Measurements from ENCODE around the gene GLRX3. TPM values are rescaled to one million over a fixed set of nuclear protein-coding genes. Genes with fewer than 3 reads are reported as not detected.

Gene GLRX3
- total RNA-seq, 4 donors from 2014 or later: 42.3 to 103 (median 48.6) TPM

DNA sequence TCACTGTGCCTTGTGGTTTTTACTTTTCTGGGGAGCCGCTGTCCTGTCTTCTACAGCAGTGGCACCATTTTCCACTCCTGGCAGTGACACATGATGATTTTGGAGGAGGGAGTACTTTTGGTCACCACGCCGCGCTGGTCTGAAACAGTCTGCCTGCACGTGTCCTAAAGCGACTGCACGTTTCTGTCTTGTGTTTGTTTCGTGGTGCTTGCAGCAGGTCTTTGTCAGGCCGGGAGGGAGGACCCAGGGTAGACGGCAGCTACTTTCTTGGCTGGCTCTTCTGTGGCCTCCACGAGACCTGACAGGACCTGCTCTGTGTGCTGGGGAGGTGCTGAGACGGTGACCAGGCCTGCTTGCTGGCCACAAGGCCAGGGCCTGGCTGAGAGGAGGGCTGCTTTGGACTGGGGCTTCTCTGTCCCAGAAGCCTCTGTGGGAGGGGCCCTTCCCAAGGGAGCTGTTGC is 82.0 kb downstream of the GLRX3 start:
- Histone ChIP-seq H3K9me3 (no peaks in the 10 kb centered on the region), H3K27me3 (no peaks in the 10 kb centered on the region), H3K4me1 (no peaks in the 10 kb centered on the region), H3K27ac (no peak overlapping the region), H3K36me3 (no peaks in the 10 kb centered on the region), H3K4me3 (no peak overlapping the region)
- TF ChIP-seq EP300 (IDR thresholded peaks at IDR 0.05): no peak
- no peak for TF ChIP-seq POLR2AphosphoS5 (IDR thresholded peaks at IDR 0.05)
- TF ChIP-seq, protein P1, sequence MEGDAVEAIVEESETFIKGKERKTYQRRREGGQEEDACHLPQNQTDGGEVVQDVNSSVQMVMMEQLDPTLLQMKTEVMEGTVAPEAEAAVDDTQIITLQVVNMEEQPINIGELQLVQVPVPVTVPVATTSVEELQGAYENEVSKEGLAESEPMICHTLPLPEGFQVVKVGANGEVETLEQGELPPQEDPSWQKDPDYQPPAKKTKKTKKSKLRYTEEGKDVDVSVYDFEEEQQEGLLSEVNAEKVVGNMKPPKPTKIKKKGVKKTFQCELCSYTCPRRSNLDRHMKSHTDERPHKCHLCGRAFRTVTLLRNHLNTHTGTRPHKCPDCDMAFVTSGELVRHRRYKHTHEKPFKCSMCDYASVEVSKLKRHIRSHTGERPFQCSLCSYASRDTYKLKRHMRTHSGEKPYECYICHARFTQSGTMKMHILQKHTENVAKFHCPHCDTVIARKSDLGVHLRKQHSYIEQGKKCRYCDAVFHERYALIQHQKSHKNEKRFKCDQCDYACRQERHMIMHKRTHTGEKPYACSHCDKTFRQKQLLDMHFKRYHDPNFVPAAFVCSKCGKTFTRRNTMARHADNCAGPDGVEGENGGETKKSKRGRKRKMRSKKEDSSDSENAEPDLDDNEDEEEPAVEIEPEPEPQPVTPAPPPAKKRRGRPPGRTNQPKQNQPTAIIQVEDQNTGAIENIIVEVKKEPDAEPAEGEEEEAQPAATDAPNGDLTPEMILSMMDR (IDR thresholded peaks at IDR 0.05): no peak
- TF ChIP-seq POLR2A (IDR thresholded peaks at IDR 0.05): no peak
- ATAC-seq: no peak
- 92% methylated on average over 2 of the region's 12 CpGs; no CpG with 5 or more reads in 1 of the 2 donors for WGBS, 2 donors (ENCODE audit: low coverage in 1 of 2)

DNA sequence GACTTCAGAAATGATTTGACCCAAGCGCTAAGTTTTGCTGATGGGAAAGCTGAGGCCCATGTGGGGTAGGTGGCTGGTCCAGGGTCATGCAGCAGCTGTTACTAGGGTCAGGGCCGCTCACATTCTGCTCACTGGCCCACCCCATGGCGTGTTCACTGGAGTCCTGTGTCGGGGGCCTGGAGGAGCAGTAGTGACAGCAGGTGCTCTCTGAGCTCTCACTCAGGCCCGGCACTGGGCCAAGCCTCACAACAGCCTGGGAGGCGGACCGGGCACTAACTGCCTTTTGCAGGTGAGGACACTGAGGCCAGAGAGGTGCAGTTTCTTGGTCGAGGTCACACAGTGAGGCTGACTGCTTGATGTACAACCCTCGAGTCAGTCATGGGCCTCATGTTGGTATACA is 82.7 kb downstream of the GLRX3 start:
- H3K4me3 ChIP-seq: no peak overlapping the region
- H3K4me1 ChIP-seq: no peaks in the 10 kb centered on the region
- TF ChIP-seq POLR2AphosphoS5 (IDR thresholded peaks at IDR 0.05) (no peak), POLR2A (IDR thresholded peaks at IDR 0.05) (no peak), EP300 (IDR thresholded peaks at IDR 0.05) (no peak)
- TF ChIP-seq, protein P1 (IDR thresholded peaks at IDR 0.05): no peak
- 100% methylated on average over 1 of the region's 9 CpGs; no CpG with 5 or more reads in 1 of the 2 donors for WGBS, 2 donors (ENCODE audit: low coverage in 1 of 2)
- H3K9me3 ChIP-seq: no peaks in the 10 kb centered on the region
- no peak for ATAC-seq
- no peak overlapping the region for H3K27ac ChIP-seq
- H3K36me3 ChIP-seq: no peaks in the 10 kb centered on the region
- no peaks in the 10 kb centered on the region for H3K27me3 ChIP-seq

DNA sequence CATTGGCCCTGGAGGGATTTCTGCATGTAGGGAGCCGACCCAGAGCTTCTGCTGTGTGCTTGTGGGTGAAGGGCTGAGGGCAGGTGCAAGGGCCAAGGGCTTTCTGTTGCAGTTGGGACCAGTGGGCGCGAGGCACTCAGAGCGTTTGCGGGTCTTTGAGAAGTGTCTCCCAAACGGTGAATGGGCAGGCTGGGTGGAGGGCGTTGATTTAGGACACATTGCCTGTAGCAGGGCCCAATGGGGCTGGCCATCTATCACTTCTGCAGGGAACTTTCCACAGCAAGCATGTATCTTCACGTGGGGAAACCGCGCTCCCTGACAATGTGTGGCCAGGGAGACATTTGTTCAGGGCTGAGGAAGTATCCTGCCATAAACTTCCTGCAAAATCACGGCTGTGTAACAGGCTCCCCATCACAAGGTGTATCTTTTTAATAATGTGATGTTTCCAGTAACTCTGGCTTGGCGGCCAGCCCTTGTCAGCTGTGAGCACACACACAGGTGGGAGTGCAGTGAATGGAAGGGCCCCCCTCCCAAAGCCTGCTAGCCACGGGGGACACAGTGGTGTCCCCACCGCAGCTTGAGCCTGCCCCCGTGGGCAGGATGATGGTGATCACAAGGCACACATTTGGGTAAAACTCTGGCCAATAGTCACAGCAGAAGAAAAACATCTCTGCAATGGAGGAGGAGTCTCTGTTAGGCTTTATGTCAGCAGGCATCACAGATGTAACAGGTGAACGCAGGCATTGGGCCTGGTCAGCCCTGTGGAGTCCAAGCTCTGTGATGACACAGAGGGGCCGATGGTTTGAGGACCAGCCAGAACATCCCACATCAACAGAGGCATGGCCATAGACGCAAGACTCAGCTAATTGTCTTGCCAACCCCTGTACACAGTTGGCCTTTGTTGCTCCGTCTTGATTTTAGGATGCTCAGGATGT is 84.3 kb downstream of the GLRX3 start:
- ATAC-seq: no peak
- 80 to 90% methylated on average over 9 to 12 of the region's 19 CpGs for WGBS, 2 donors (ENCODE audit: low coverage in 1 of 2)
- no peak for TF ChIP-seq POLR2A (IDR thresholded peaks at IDR 0.05)

DNA sequence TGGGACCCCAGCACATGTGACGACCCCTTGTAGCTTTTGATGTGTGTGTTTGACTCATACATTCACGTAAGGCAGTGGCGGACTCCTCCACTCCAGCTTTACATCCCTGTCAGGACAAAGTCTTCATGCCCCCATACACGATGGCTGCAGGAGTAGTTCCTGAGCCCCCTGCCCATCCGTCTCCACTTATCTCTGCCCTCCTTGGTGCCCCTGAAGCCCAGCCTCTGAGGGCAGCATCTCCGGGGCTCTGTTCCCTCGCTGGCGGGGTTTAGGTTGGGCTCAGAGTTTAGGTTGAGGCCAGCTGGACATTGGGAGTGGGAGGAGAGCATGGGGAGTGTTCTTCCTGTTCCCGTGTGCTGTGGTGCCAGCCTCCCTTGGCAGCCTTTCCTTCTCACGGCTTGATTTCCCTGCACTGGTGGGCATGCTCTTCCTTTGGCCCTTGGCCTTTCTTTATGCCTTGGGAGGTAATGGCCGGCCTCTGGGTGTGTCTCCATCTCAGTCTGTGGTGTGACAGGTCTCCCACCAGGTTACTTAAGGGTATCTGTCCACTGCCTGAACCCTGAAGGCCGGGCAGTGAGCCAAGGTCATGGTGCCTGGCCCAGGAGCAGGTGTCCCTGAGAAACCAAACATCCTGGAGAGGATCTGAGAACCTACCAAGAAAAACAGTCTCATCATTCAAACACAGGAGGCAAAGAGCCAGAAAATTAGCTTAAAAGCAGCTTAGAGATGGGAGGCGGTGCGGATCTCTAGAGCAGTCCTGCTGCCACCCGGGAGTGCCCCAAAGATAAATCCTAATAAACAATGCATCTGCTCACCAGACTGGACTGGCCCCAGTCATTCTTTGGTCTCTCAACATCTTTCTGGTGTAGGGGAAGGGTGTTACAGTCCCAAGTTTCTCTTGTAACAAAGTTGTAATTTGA is 85.5 kb downstream of the GLRX3 start:
- TF ChIP-seq, protein P1 (IDR thresholded peaks at IDR 0.05): no peak
- TF ChIP-seq POLR2AphosphoS5 (IDR thresholded peaks at IDR 0.05) (no peak), POLR2A (IDR thresholded peaks at IDR 0.05) (no peak), EP300 (IDR thresholded peaks at IDR 0.05) (no peak)
- H3K4me3 ChIP-seq: no peak overlapping the region
- no peaks in the 10 kb centered on the region for H3K36me3 ChIP-seq
- H3K27ac ChIP-seq: no peak overlapping the region
- H3K4me1 ChIP-seq: no peaks in the 10 kb centered on the region
- 69 to 80% methylated on average over 8 to 11 of the region's 15 CpGs for WGBS, 2 donors (ENCODE audit: low coverage in 1 of 2)
- H3K27me3 ChIP-seq: no peaks in the 10 kb centered on the region
- H3K9me3 ChIP-seq: no peaks in the 10 kb centered on the region
- no peak for ATAC-seq

More for the DNA sequence above, 84.3 kb downstream of the GLRX3 start:
- Histone ChIP-seq H3K4me1 (no peaks in the 10 kb centered on the region), H3K27me3 (no peaks in the 10 kb centered on the region), H3K4me3 (no peak overlapping the region), H3K36me3 (no peaks in the 10 kb centered on the region), H3K9me3 (no peaks in the 10 kb centered on the region), H3K27ac (no peak overlapping the region)

DNA sequence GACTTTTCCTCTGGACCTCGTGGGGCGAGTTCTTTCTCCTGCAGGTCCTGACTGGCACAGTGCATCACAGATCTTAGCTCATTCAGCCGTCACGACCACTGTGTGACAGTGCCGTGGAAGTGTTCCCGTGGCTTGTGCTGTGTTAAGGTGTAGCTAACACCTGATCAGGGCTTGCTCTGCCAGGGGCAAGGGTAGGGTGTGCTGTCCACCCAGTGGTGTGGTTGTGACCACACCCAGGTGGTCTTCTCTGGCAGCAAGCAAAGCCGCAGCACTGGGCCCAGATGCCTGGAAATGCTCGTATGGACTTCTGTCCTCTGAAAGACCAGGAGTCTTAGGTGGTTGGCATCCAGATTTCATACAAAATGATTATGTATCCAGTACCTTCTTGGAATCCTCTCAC is 86.2 kb downstream of the GLRX3 start:
- Histone ChIP-seq H3K36me3 (no peaks in the 10 kb centered on the region), H3K4me3 (no peak overlapping the region), H3K9me3 (peaks cover 0 to 3% (median 0%) of the 10 kb centered on the region in 3 donors), H3K4me1 (no peaks in the 10 kb centered on the region), H3K27ac (no peak overlapping the region), H3K27me3 (no peaks in the 10 kb centered on the region)
- 80% methylated on average over 4 of the region's 8 CpGs; no CpG with 5 or more reads in 1 of the 2 donors for WGBS, 2 donors (ENCODE audit: low coverage in 1 of 2)
- TF ChIP-seq EP300 (IDR thresholded peaks at IDR 0.05): no peak
- TF ChIP-seq POLR2A (IDR thresholded peaks at IDR 0.05): no peak
- TF ChIP-seq POLR2AphosphoS5 (IDR thresholded peaks at IDR 0.05): no peak
- TF ChIP-seq, protein P1 (IDR thresholded peaks at IDR 0.05): no peak
- no peak for ATAC-seq
